Neuronal stem cell (in vitro differentiated cells): ENCODE measurements around the gene GLG1.

Source experiments
- DNase-seq: peaks from one replicate; pipeline ENCODE4 v3.0.0-alpha.2; 2013; ENCODE audit warnings: low spot score
- H2AFZ ChIP-seq: one replicate; pipeline ENCODE4 v1.6.1; 2013; ENCODE audit warnings: mild to moderate bottlenecking, low read length, inconsistent platforms
- H2AK5ac ChIP-seq: 2 replicates; pipeline ENCODE4 v1.6.1; 2013; ENCODE audit warnings: low read depth, mild to moderate bottlenecking, inconsistent platforms, low read length, moderate library complexity, mixed read lengths
- H2BK120ac ChIP-seq: 2 replicates; pipeline ENCODE4 v1.6.1; 2013; ENCODE audit warnings: low read depth, mild to moderate bottlenecking, inconsistent platforms, low read length, moderate library complexity, mixed read lengths
- H2BK12ac ChIP-seq: one replicate; pipeline ENCODE4 v1.6.1; 2013; ENCODE audit warnings: low read length, inconsistent platforms
- H2BK15ac ChIP-seq: 2 replicates; pipeline ENCODE4 v1.6.1; 2013; ENCODE audit warnings: mild to moderate bottlenecking, low read length, inconsistent platforms, mixed read lengths
- H2BK5ac ChIP-seq: one replicate; pipeline ENCODE4 v1.6.1; 2013; ENCODE audit warnings: inconsistent platforms, mild to moderate bottlenecking, low read length, moderate library complexity
- H3K14ac ChIP-seq: one replicate; pipeline ENCODE4 v1.6.1; 2013; ENCODE audit warnings: low read length, inconsistent platforms
- H3K18ac ChIP-seq: 2 replicates; pipeline ENCODE4 v1.6.1; 2013; ENCODE audit warnings: low read length, inconsistent platforms
- H3K23ac ChIP-seq: 2 replicates; pipeline ENCODE4 v1.6.1; 2013; ENCODE audit warnings: low read depth, mild to moderate bottlenecking, mixed read lengths, low read length, inconsistent platforms; ENCODE audit not compliant: poor library complexity
- H3K27ac ChIP-seq: replicated peaks from 3 replicates; pipeline ENCODE4 v1.5.1; 2013; ENCODE audit warnings: low read length, inconsistent platforms
- H3K27me3 ChIP-seq, 3 experiments: 2 replicates each; pipeline ENCODE4 v1.6.1; 2013; ENCODE audit warnings: low read length in 3 of 3, mild to moderate bottlenecking in 2 of 3, inconsistent platforms in 1 of 3, low read depth in 1 of 3, mixed read lengths in 1 of 3, moderate library complexity in 1 of 3; ENCODE audit not compliant: control insufficient read depth in 3 of 3, insufficient read depth in 3 of 3
- H3K36me3 ChIP-seq, 2 donors: replicated peaks in 1 of 2; 2 replicates each; pipeline ENCODE4 v1.6.1; 2013; ENCODE audit warnings: low read length in 2 of 2; ENCODE audit not compliant: control insufficient read depth in 2 of 2, insufficient read depth in 2 of 2
- H3K4ac ChIP-seq: 2 replicates; pipeline ENCODE4 v1.6.1; 2013; ENCODE audit warnings: inconsistent platforms, mild to moderate bottlenecking, low read length, moderate library complexity
- H3K4me1 ChIP-seq, 2 donors: 1 replicate in 1 of 2; 2 replicates in 1 of 2; pipeline ENCODE4 v1.6.1; 2013; ENCODE audit warnings: low read length in 2 of 2, low read depth in 1 of 2; ENCODE audit not compliant: control insufficient read depth in 2 of 2, insufficient read depth in 1 of 2
- H3K4me2 ChIP-seq: one replicate; pipeline ENCODE4 v1.6.1; 2013; ENCODE audit warnings: mild to moderate bottlenecking, low read length, inconsistent platforms; ENCODE audit not compliant: insufficient read depth, poor library complexity, severe bottlenecking
- H3K4me3 ChIP-seq, 2 donors: 2 replicates each; pipeline ENCODE4 v1.5.1; 2013; ENCODE audit warnings: low read length in 2 of 2, mild to moderate bottlenecking in 2 of 2, inconsistent platforms in 1 of 2, moderate library complexity in 1 of 2
- H3K79me1 ChIP-seq: one replicate; pipeline ENCODE4 v1.6.1; 2013; ENCODE audit warnings: low read depth, mild to moderate bottlenecking, inconsistent platforms, low read length, moderate library complexity
- H3K9ac ChIP-seq: one replicate; pipeline ENCODE4 v1.6.1; 2013; ENCODE audit warnings: mild to moderate bottlenecking, low read depth, low read length, inconsistent platforms; ENCODE audit not compliant: poor library complexity
- H3K9me3 ChIP-seq, 2 donors: replicated peaks in 1 of 2; 2 replicates each; pipeline versions ENCODE3 to v1.6.1; 2013; ENCODE audit warnings: low read length in 2 of 2, mild to moderate bottlenecking in 2 of 2, inconsistent platforms in 1 of 2, low read depth in 1 of 2, mixed read lengths in 1 of 2, moderate library complexity in 1 of 2; ENCODE audit not compliant: control insufficient read depth in 2 of 2, insufficient read depth in 1 of 2
- H4K8ac ChIP-seq: one replicate; pipeline ENCODE4 v1.6.1; 2013; ENCODE audit warnings: low read depth, mild to moderate bottlenecking, inconsistent platforms, low read length, moderate library complexity
- H4K91ac ChIP-seq: one replicate; pipeline ENCODE4 v1.6.1; 2013; ENCODE audit warnings: low read length, low read depth, mild to moderate bottlenecking, inconsistent platforms; ENCODE audit not compliant: poor library complexity
- WGBS, 2 donors: extraction: QIAGEN DNeasy Blood & Tissue Kit; methylation state at CpG; one replicate each; pipeline ENCODE4 v1.1.7; 2013; ENCODE audit warnings: missing lambda C conversion rate in 2 of 2, mixed read lengths in 1 of 2; ENCODE audit not compliant: insufficient read length in 2 of 2, insufficient replicate concordance in 1 of 2; ENCODE audit errors: extremely low coverage in 2 of 2; 5-methylcytosine and 5-hydroxymethylcytosine counted together

GLG1 gene

DNA sequence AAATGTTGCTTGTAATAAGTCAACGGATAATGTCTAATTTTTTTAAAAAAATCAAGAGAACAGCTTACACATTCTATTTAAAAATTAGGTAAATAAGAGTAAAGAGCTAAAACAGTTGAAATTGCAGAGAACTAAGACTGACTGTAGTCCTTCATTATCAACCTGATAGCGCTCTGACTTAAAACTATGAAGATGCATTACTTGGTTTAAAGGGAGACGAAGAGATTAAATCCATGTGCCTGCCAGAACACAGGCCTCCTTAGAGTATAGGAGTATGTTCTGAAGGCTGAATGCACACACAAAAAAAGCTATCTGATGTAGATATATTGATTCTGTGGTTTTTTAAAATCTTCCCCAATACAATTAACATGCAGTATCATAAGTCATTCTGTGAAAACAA lies 28.5 kb downstream of the GLG1 start:
- Histone ChIP-seq H2BK5ac (no peak overlapping the region), H3K14ac (no peak overlapping the region), H3K27me3 (no peaks in the 10 kb centered on the region), H3K4me3 (no peak overlapping the region), H4K91ac (no peak overlapping the region), H3K23ac (no peak overlapping the region), H2BK120ac (no peak overlapping the region), H3K79me1 (no peaks in the 10 kb centered on the region), H4K8ac (no peak overlapping the region), H2BK15ac (no peak overlapping the region), H3K9ac (no peak overlapping the region), H3K9me3 (no peaks in the 10 kb centered on the region), H3K18ac (no peak overlapping the region), H3K27ac (no peak overlapping the region), H3K4ac (no peak overlapping the region), H2AK5ac (no peak overlapping the region), H3K36me3 (no peaks in the 10 kb centered on the region), H3K4me1 (no peaks in the 10 kb centered on the region), H2AFZ (no peak overlapping the region), H3K4me2 (no peak overlapping the region), H2BK12ac (no peak overlapping the region)
- no CpG with 5 or more reads among the region's 3 CpGs for WGBS, 2 donors
- DNase-seq: no peak

DNA sequence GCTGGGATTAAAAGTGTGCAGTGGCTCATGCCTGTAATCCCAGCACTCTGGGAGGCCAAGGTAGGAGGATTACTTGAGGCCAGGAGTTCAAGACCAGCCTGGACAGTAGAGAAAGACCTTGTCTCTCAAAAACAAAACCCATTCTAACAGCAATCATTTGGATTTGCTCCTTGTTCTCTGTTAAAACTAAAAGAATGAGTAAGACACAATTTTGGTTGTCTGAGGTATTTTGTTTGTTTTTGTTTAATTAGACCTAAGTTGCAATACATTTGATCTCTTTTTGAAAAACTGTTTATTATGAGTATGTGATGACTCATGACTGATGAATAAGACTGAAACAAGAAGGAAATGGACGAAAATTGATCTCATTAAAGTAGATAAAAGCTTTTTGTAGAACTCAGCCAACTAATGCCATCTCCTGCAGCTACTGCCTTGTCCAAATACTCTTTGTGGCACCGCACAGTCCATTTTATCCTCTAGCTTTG lies 29.0 kb downstream of the GLG1 start:
- Histone ChIP-seq H3K4me3 (no peak overlapping the region), H3K36me3 (no peaks in the 10 kb centered on the region), H3K27me3 (no peaks in the 10 kb centered on the region), H3K18ac (no peak overlapping the region), H3K23ac (no peak overlapping the region), H3K4me2 (no peak overlapping the region), H3K9me3 (no peaks in the 10 kb centered on the region), H3K9ac (no peak overlapping the region), H2AFZ (no peak overlapping the region), H3K14ac (no peak overlapping the region), H2BK15ac (no peak overlapping the region), H2BK5ac (no peak overlapping the region), H2AK5ac (no peak overlapping the region), H3K4me1 (no peaks in the 10 kb centered on the region), H3K27ac (no peak overlapping the region), H4K91ac (no peak overlapping the region), H3K4ac (no peak overlapping the region), H2BK12ac (no peak overlapping the region), H2BK120ac (no peak overlapping the region), H4K8ac (no peak overlapping the region), H3K79me1 (no peaks in the 10 kb centered on the region)
- no CpG with 5 or more reads among the region's 2 CpGs for WGBS, 2 donors
- DNase-seq: no peak

DNA sequence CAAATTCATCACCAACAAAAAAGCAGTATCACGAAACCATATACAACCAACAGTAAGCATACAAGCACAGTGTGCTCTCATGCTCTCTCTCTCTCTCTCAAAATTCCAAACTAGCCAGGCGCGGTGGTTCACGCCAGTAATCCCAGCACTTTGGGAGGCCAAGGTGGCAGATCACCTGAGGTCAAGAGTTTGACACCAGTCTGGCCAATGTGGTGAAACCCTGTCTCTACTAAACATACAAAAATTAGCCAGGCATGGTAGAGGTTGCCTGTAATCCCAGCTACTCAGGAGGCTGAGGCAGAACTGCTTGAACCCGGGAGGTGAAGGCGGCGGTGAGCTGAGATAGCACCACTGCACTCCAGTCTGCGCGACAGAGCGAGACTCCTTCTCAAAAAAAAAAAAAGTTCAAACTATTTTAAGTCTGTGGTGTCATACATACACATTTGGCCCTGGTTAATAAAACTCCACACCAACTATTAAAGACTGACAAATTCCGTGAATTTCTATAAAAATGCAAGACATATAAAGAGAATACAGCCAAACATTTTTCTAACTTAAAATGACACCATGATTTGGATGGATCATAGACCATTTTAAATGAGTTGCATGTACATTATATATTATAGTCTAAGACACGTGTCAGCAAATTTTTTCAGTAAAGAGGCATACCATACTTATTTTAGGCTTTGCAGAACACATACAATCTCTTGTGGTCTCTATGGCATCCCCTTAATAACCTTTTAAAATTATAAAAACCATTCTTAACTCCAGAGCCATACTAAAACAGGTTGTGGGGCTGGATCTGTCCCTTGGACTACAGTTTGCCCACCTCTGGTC lies 30.9 kb downstream of the GLG1 start:
- Histone ChIP-seq H3K4me3 (no peak overlapping the region), H3K14ac (no peak overlapping the region), H3K27me3 (no peaks in the 10 kb centered on the region), H3K4me1 (peaks cover 0 to 2% of the 10 kb centered on the region in 2 donors), H3K4ac (no peak overlapping the region), H2BK5ac (no peak overlapping the region), H3K79me1 (peaks cover 2% of the 10 kb centered on the region), H2AK5ac (no peak overlapping the region), H3K4me2 (no peak overlapping the region), H2BK15ac (no peak overlapping the region), H3K23ac (no peak overlapping the region), H3K27ac (no peak overlapping the region), H4K8ac (no peak overlapping the region), H3K18ac (no peak overlapping the region), H3K9ac (no peak overlapping the region), H2BK120ac (no peak overlapping the region), H3K36me3 (no peaks in the 10 kb centered on the region), H2AFZ (no peak overlapping the region), H4K91ac (no peak overlapping the region), H2BK12ac (no peak overlapping the region), H3K9me3 (no peaks in the 10 kb centered on the region)
- no CpG with 5 or more reads among the region's 12 CpGs for WGBS, 2 donors
- DNase-seq: no peak

DNA sequence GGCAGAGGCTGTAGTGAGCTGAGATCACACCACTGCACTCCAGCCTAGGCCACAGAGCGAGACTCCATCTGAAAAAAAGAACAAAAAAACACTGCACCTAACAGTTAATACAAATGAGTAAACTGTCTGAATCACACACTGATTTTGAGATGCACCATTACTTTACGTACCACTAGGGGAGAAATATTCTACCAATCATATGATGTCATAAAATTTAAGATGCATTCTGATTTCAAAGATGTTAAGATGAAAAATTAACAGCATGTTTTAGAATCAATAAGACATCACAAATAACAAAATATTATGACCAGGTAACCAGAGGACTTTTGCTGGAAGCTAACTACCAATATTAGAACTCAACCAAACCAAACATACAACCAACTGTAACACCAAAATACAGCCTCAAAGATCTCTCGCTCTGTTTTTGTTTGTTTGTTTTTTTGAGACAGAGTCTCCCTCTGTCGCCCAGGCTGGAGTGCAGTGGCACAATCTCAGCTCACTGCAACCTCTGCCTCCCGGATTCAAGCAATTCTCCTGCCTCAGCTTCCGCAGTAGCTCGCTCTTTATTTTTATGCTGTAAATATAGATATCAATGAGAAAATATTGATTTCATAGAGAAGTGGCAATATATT lies 31.6 kb downstream of the GLG1 start:
- Histone ChIP-seq H3K4me1 (peaks cover 0 to 4% of the 10 kb centered on the region in 2 donors), H3K9me3 (no peaks in the 10 kb centered on the region), H2BK5ac (no peak overlapping the region), H2BK12ac (no peak overlapping the region), H3K4me3 (no peak overlapping the region), H3K79me1 (peaks cover 4% of the 10 kb centered on the region), H3K27me3 (no peaks in the 10 kb centered on the region), H2AK5ac (no peak overlapping the region), H2AFZ (no peak overlapping the region), H3K23ac (no peak overlapping the region), H3K14ac (no peak overlapping the region), H4K8ac (no peak overlapping the region), H3K36me3 (no peaks in the 10 kb centered on the region), H2BK120ac (no peak overlapping the region), H3K4me2 (no peak overlapping the region), H3K4ac (no peak overlapping the region), H2BK15ac (no peak overlapping the region), H3K18ac (no peak overlapping the region), H3K27ac (no peak overlapping the region), H4K91ac (no peak overlapping the region), H3K9ac (no peak overlapping the region)
- no CpG with 5 or more reads among the region's 7 CpGs for WGBS, 2 donors
- no peak for DNase-seq
